SK-N-MC (cell line): Measurements from ENCODE around the gene HPCAL1.
"Not testable (repeated sequence)": the region's sequence is repeated elsewhere in the genome, so short reads cannot be mapped to it uniquely, and the experiment has no call there.

ENCODE experiments used
- DNase-seq: peaks from one replicate; pipeline ENCODE4 v3.0.0-alpha.2; 2011; ENCODE audit warnings: low read depth, low spot score
- H3K27ac ChIP-seq: fragments of 200-600 bp; sonication (generic); 2 replicates; pipeline ENCODE4 v1.5.1; 2016; ENCODE audit warnings: mixed run types
- H3K36me3 ChIP-seq: fragments of 200-600 bp; sonication (generic); 2 replicates; pipeline ENCODE4 v1.6.1; 2017; ENCODE audit warnings: antibody characterized with exemption, low read length, mixed read lengths; ENCODE audit not compliant: insufficient read depth
- H3K4me3 ChIP-seq: fragments of 200-600 bp; sonication (generic); 2 replicates; pipeline ENCODE4 v1.5.1; 2016
- H3K9ac ChIP-seq: fragments of 200-600 bp; sonication (generic); 2 replicates; pipeline ENCODE4 v1.8.0; 2017; ENCODE audit warnings: mixed run types, mixed read lengths; ENCODE audit not compliant: insufficient read length
- H3K9me3 ChIP-seq: fragments of 200-600 bp; sonication (generic); 2 replicates; pipeline ENCODE4 v1.6.1; 2017; ENCODE audit warnings: low read depth, mild to moderate bottlenecking, antibody characterized with exemption, low read length, moderate library complexity, mixed read lengths
- EZH2 ChIP-seq: fragments of 200-600 bp; sonication (generic); IDR thresholded peaks from one replicate; pipeline ENCODE4 v1.6.1; 2017; ENCODE audit warnings: antibody characterized with exemption
- FOXP2 ChIP-seq: optimal IDR thresholded peaks from 2 replicates; pipeline ENCODE3; 2011; ENCODE audit warnings: mild to moderate bottlenecking, moderate library complexity; ENCODE audit not compliant: insufficient read depth; ENCODE audit errors: extremely low read length, control extremely low read depth
- POLR2AphosphoS5 ChIP-seq: IDR thresholded peaks from 2 replicates; pipeline ENCODE4 v1.6.1; 2012; ENCODE audit warnings: mild to moderate bottlenecking, low read depth, low read length, borderline replicate concordance

Gene HPCAL1

DNA sequence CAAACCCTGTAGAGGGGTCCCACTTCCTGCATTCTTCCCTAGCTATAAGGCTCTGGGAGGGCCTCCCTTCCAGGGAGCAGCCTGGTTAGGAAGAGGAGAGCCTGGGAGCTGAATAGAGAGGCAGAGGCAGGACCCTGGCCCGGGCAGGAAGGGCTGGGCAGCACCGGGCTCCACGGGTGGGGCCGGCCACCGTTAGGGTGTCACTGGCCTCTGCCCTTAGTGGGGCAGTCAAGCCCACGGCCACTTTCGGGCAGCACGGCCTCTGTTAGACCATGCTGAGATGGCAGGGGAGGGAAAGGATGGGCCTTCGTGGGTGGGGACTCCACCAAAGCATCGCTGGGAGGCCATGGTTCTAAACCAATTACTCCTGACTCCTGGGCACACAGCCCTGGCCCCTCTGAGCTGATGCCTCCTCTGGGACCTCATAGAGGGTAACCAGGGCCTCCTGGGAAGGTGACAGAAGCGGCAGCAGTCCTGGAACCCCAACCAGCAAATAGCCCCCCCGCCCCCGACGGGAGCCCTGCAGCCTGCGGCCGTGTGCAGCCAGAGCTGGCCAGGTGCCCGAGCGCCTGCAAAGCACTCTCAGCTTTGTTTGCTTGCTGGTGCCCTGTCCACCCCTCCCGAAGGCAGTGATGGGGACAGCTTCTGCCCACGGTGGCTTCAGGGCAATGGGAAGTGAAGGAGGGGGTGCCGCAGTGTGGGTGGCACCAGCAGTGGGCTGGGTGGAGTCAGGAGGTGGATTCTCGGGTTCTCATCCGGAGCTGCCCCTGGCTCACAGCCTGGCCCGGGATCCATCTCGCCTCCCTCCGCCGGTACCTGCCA, 16.3 kb upstream of the HPCAL1 start:
- Histone ChIP-seq H3K9ac (no peak overlapping the region), H3K27ac (no peak overlapping the region), H3K9me3 (no peaks in the 10 kb centered on the region), H3K36me3 (no peaks in the 10 kb centered on the region), H3K4me3 (no peak overlapping the region)
- no peak for DNase-seq
- TF ChIP-seq EZH2 (no peak), POLR2AphosphoS5 (no peak), FOXP2 (no peak)

DNA sequence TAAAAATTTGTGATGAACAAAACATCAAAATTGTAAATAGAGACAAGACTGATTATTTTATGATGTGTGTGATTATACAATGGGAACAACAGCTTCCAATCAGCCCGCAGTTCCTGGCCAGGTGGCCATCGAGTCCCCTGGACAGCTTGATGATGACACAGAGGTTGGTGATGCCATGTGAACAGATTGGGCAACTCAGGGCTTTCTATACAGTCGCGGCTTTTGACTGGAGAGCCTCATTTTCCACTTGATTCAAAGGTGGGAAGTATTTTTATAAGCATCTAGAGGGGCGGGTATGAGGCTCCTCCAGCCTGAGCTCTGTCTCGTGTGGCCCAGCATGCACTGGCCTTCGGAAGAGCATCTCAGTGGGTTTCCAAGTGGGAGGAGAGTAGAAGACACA, 14.9 kb upstream of the HPCAL1 start:
- DNase-seq: no peak
- Histone ChIP-seq H3K9me3 (no peaks in the 10 kb centered on the region), H3K36me3 (no peaks in the 10 kb centered on the region), H3K27ac (no peak overlapping the region), H3K4me3 (no peak overlapping the region), H3K9ac (no peak overlapping the region)
- TF ChIP-seq FOXP2 (no peak), POLR2AphosphoS5 (no peak), EZH2 (no peak)

DNA sequence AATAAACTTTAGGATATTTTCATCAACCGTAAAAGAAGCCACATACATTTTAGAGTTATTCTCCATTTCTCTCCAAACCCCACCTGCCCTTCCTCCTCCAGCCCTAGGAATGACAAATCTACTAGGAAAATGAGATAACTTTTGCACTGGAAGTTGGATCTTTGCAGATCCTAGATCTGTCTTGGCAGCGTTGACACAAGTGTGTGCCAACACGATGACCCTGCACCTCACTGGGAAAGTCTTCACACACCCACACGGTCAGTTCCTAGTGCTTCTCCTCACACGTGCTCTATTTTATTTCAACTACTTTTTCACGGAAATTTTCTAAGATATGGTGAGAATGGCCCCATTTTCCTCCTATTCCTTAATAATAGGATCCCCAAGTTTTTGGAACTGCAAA, 14.1 kb upstream of the HPCAL1 start:
- Histone ChIP-seq H3K27ac (no peak overlapping the region), H3K9me3 (no peaks in the 10 kb centered on the region), H3K4me3 (no peak overlapping the region), H3K36me3 (no peaks in the 10 kb centered on the region), H3K9ac (no peak overlapping the region)
- TF ChIP-seq EZH2 (no peak), FOXP2 (no peak), POLR2AphosphoS5 (no peak)
- DNase-seq: no peak

DNA sequence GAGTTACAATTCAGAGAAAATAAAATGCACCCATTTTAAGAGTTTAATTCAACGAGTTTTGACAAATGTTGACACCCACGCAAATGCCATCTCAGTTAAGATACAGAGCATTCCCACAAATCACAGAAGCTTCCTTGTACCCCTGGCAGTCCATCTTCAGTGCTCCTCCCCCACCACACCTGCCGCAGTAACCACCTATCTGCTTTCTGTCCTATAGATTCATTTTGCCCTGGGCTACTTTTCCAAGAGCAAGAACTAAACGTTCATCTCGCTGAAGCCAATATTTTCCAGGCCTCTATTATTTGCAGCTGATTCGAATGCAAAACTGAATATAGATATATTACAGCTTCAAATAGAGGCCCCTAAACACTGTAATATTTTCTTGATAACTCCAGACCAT, 13.4 kb upstream of the HPCAL1 start:
- H3K27ac ChIP-seq: no peak overlapping the region
- no peak for DNase-seq
- TF ChIP-seq EZH2: no peak
- no peak for TF ChIP-seq FOXP2
- no peak for TF ChIP-seq POLR2AphosphoS5
- no peaks in the 10 kb centered on the region for H3K36me3 ChIP-seq
- H3K9ac ChIP-seq: no peak overlapping the region
- no peaks in the 10 kb centered on the region for H3K9me3 ChIP-seq
- H3K4me3 ChIP-seq: no peak overlapping the region

DNA sequence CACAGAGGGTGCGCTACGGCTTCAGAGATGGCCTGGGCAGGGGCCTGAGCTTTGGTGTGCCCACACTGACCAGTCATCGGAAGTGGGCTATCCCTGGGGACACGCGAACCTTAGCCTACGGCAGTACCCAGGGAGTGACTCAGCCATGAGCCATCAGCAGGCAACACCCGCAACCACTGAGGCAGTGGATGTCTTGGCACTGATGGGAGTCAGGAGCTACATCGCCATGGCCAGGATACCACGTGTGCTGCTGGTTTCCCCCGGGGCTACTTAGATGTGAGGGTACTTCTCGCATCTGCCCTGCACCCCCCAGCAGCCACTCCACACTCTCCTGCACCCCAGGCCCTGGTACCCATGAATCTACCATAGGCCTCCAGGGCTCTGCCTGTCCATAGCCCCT, 12.8 kb upstream of the HPCAL1 start:
- TF ChIP-seq FOXP2 (no peak), POLR2AphosphoS5 (no peak), EZH2 (no peak)
- H3K9me3 ChIP-seq: no peaks in the 10 kb centered on the region
- no peak overlapping the region for H3K9ac ChIP-seq
- no peak for DNase-seq
- H3K27ac ChIP-seq: no peak overlapping the region
- H3K36me3 ChIP-seq: no peaks in the 10 kb centered on the region
- no peak overlapping the region for H3K4me3 ChIP-seq

DNA sequence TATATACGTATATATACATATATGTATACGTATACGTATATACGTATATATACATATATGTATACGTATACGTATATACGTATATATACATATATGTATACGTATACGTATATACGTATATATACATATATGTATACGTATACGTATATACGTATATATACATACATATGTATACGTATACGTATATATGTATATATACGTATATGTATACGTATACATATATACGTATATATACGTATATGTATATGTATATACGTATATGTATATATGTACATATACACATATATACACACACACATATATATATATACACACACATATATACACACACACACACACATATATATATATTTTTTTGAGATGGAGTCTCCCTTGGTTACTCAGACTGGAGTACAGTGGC, 11.3 kb upstream of the HPCAL1 start:
- H3K27ac ChIP-seq, DNase-seq, H3K36me3 ChIP-seq, H3K9me3 ChIP-seq, H3K4me3 ChIP-seq, H3K9ac ChIP-seq: not testable (repeated sequence)

DNA sequence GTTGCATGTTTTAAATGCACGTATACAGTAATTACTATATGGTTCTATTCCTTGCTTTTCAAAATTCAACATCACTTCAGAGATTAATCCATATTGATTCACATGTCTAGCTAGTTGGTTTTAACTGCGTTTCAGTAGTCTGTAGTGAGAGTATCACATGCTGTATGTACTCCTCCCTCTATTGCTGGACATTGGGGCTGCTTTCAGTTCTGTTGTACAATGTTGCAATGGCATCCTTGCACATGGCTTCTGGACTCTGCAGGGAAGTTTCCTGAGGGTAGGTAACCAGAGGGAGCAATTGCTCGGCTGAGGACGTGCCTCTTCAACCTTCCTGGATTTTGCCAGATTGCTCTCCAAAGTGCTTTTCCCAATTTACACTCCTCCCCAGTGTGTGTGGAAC, 10.7 kb upstream of the HPCAL1 start:
- Histone ChIP-seq H3K36me3 (no peaks in the 10 kb centered on the region), H3K9ac (no peak overlapping the region), H3K27ac (no peak overlapping the region), H3K4me3 (no peak overlapping the region), H3K9me3 (no peaks in the 10 kb centered on the region)
- no peak for DNase-seq
- no peak for TF ChIP-seq EZH2

DNA sequence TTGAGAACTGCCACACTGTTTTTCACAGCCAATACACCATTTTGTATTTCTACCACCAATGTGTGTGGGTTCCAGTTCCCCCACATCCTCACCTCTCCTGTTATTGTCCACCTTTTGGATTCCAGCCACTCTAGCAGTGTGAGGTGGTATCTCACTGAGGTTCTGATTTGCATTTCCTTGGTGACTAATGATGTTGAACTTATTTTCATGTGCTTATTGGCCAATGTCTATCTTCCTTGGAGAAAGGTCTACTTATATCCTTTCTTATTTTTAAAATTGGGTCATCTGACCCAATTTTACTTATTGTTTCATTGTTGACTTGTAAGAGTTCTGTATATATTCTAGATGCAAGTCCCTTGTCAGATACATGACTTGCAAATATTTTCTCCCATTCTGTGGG, 9.1 kb upstream of the HPCAL1 start:
- DNase-seq: no peak
- H3K9ac ChIP-seq: no peak overlapping the region
- TF ChIP-seq FOXP2 (no peak), EZH2 (no peak), POLR2AphosphoS5 (no peak)

DNA sequence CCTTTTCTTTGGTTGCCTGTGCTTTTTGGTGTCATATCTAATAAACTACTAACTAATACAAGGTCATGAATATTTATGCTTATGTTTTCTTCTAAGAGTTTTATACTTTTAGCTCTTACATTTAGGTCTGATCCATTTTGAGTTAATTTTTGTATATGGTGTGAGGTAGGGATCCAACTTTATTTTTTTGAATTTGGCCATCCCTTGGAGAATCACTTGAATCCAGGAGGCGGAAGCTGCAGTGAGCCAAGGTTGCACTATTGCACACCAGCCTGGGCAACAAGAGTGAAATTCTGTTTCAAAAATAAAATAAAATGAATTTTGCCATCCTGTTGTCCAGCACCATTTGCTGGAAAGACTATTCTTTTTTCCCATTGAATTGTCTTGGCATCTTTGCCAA, 8.6 kb upstream of the HPCAL1 start:
- Histone ChIP-seq H3K4me3 (no peak overlapping the region), H3K9me3 (no peaks in the 10 kb centered on the region), H3K36me3 (no peaks in the 10 kb centered on the region), H3K9ac (no peak overlapping the region), H3K27ac (no peak overlapping the region)
- no peak for TF ChIP-seq FOXP2
- TF ChIP-seq POLR2AphosphoS5: no peak
- no peak for TF ChIP-seq EZH2
- DNase-seq: no peak

More for the DNA sequence above, 9.1 kb upstream of the HPCAL1 start:
- no peaks in the 10 kb centered on the region for H3K36me3 ChIP-seq
- no peak overlapping the region for H3K4me3 ChIP-seq
- H3K27ac ChIP-seq: no peak overlapping the region
- H3K9me3 ChIP-seq: no peaks in the 10 kb centered on the region

DNA sequence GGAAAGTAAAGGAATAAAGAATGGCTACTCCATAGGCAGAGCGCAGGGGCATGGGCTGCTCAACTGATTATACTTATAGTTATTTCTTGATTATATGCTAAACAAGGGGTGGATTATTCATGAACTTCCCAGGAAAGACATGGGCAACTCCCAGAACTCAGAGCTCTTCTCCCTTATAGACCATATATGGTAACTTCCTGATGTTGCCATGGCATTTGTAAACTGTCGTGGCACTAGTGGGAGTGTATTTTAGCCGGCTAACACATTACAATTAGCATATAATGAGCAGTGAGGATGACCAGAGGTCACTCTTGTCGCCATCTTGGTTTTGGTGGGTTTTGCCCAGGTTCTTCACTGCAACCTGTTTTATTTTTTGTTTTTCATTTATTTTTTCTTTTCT, 7.1 kb upstream of the HPCAL1 start:
- not testable (repeated sequence) for H3K27ac ChIP-seq, H3K9ac ChIP-seq, H3K4me3 ChIP-seq, H3K36me3 ChIP-seq, H3K9me3 ChIP-seq, DNase-seq
